Measurements from ENCODE around the gene KCNQ1OT1.

KCNQ1OT1 gene

DNA sequence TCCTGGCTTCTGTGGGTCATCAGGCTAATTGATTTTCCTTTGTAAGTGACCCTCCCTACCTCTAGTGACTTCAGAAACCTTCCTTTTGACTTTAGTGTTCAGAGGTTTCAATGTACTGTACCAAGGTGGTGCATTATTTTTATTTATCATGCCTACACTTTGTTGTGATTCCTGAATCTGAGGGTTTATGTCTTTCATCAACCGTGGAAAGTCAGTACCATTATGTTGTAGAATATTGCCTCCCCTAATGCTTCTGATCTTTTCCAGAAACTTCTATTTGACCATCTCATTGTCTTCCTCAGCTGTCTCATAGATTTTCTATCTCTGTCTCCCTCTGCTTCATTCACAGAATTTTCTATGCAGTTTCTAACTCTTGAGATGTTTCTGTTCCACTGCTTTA, 105.5 kb downstream of the KCNQ1OT1 start:
- no peak for DNase-seq (ENCODE audit: low spot score)

GRCh38 chr11:2593393-2593950, 106.3 kb downstream of the KCNQ1OT1 start:
- DNase-seq (ENCODE audit: low spot score): no peak

- no peak for DNase-seq (ENCODE audit: low spot score)
Observed at GRCh38 chr11:2592559-2593392, 107.0 kb downstream of the KCNQ1OT1 start.

GRCh38 chr11:2591805-2592204, 108.0 kb downstream of the KCNQ1OT1 start:
- no peak for DNase-seq (ENCODE audit: low spot score)

DNA sequence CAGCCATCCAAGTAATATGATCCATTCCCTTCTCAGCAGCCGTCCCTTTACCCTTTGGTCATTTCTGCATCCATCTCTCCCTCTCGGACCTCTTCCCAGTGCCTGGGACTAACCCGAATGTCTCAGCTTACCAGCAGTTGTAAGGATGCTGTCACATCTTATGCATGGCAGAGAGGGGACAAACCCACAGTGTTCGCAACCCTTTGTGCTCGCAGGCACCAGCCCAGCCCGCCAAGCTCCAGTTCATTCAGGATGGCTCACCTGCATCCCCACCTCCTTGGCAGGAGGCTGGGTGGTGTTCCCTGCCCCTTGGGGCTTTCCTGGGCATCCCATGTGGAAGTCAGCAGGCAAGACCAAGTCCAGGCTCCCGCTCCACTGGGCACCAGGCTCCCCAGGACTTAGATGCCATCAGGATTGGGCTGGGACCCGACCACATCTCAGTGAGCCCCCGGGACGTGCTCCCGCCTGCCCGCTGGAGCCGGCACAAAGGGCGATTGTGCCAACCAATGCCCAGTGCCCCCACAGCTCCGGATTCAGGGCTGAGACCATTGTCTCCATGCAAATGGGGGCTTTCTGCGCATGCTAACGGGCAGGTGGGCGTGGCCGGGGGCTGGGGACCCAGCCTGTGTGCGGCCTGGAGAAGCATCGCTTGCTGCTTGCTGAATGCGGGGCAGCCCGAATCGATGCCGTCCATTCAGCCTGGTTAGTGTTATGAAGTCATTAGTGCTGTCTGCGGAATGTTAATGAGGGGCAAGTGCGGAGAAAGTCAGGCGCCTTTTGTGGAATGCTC, 108.6 kb downstream of the KCNQ1OT1 start:
- DNase-seq (ENCODE audit: low spot score): no peak

GRCh38 chr11:2590131-2590964, 109.4 kb downstream of the KCNQ1OT1 start:
- no peak for DNase-seq (ENCODE audit: low spot score)

DNA sequence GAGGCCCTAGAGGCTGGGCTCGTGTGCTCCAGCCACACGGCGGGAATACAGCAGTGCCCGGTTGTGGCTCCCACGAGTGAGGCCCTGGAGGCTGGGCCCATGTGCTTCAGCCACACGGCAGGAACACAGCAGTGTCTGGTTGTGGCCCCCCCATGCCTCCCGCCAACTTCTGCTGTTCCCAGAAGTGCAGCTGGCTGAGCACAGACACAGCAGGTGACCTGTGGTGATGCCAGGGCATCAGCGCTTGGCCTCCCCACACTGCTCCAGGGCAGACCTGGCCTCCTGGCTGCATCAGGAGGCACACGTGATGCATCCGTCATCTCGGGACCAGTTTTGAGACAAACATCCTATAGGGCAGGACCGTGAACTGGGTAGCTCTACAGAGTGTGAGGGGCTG, 110.3 kb downstream of the KCNQ1OT1 start:
- DNase-seq (ENCODE audit: low spot score): no peak

DNA sequence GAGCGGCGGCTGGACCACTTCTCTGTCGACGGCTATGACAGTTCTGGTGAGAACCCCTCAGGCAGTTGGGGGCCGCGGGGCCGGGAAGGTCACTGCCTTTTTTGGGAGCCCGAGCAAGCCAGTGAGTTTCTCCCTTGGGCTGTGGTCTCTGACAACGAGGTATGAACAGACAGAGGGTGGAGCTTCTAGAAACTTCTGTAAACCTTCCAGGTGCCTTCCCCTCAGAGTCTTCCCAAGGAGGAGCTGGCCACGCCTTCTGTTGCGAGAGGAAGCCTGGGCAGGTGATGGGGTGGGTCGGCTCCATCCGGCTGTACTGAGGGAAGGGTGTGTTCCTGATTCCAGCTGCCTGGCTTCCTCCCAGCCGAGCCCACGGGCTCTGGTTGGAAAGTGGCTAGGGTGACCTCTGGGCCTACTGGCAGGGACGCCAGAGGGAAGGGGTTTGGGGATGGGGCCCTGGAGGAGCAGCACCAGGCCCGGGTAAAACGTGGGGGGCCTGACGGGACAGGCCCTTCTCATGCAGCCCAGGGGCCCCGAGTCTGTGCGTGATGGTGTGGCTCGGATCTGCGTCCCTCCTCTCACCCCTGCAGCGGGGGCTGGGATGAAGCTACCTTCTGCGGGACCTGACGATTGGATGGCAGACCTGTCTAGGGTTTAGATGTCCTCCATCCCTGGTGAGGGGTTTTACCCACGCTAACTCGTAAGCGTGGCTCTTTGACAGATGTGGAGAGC, 110.8 kb downstream of the KCNQ1OT1 start:
- DNase-seq (ENCODE audit: low spot score): no peak

GRCh38 chr11:2587976-2588748, 111.6 kb downstream of the KCNQ1OT1 start:
- DNase-seq (ENCODE audit: low spot score): no peak

GRCh38 chr11:2587132-2587930, 112.5 kb downstream of the KCNQ1OT1 start:
- no peak for DNase-seq (ENCODE audit: low spot score)

GRCh38 chr11:2586793-2587131, 113.0 kb downstream of the KCNQ1OT1 start:
- DNase-seq (ENCODE audit: low spot score): no peak

- DNase-seq (ENCODE audit: low spot score): no peak
Observed at GRCh38 chr11:2586087-2586792, 113.6 kb downstream of the KCNQ1OT1 start.

- DNase-seq (ENCODE audit: low spot score): no peak
Observed at GRCh38 chr11:2585566-2586086, 114.2 kb downstream of the KCNQ1OT1 start.

DNA sequence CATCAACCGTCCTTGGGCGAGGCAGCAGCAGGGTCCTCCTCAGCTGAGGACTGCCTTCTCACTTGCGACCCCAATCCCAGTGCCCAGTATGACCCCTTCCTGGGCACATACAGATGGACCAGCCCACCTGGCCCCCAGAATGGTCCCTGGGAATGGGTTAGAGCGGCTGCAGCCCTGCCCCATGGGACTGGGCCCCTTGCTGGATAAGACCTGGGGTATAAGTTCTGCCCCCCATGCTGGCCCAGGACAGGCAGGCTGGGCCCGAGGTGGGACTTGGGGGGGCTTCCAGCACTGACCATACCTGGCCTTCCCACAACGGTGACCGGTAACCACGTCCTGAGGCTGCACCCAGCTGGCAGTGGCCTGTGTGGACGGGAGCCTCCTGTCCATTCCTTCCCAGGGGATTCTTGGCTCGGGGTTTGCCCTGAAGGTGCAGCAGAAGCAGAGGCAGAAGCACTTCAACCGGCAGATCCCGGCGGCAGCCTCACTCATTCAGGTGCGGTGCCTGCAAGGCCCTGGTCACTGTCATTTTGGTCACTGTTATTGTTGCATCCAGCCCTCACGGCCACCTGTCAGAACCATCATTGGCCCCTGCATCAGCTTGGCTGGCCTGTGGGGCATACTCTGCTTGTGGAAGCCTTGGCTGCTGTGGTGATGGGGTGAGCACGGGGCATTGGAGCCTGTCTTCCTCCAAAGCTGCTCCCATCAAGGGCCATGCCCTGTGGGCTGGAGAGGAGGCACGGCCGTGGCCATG, 114.8 kb downstream of the KCNQ1OT1 start:
- no peak for DNase-seq (ENCODE audit: low spot score)

DNA sequence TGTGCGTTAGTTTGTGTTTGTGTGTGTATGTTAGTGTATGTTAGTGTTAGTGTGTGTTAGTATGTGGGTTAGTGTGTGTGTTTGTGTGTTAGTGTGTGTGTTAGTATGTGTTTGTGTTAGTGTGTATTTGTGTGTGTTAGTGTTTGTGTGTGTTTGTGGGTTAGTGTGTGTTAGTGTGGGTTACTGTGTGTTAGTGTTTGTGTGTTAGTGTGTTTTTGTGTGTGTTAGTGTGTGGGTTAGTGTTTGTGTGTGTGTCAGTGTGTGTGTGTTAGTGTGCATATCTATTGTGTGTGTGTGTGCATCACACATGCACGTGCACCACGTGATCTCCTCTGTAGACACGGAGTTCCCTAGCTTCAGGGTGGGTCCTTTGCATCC, 115.4 kb downstream of the KCNQ1OT1 start:
- no peak for DNase-seq (ENCODE audit: low spot score)

- no peak for DNase-seq (ENCODE audit: low spot score)
Observed at GRCh38 chr11:2583605-2583958, 116.2 kb downstream of the KCNQ1OT1 start.

GRCh38 chr11:2582946-2583604, 116.7 kb downstream of the KCNQ1OT1 start:
- DNase-seq (ENCODE audit: low spot score): no peak
